ENCODE measurements around the gene OPCML. TPM values are rescaled to one million over a fixed set of nuclear protein-coding genes. Genes with fewer than 3 reads are reported as not detected.
A peak's percentile ranks its signal among the peaks of the same experiment; 100 is the strongest.

The OPCML gene
- total RNA-seq, 4 donors from 2014 or later = not detected

- TF ChIP-seq POLR2AphosphoS5 (IDR thresholded peaks at IDR 0.05) (no peak), CTCF (IDR thresholded peaks at IDR 0.05) (no peak), EP300 (IDR thresholded peaks at IDR 0.05; ENCODE audit: low read depth) (no peak)
- Histone ChIP-seq H3K4me1 (peaks cover 0 to 6% (median 0%) of the 10 kb centered on the region in 4 donors), H3K27me3 (peaks cover 13% of the 10 kb centered on the region), H3K36me3 (no peaks in the 10 kb centered on the region), H3K4me3 (no peak overlapping the region), H3K9me3 (no peaks in the 10 kb centered on the region), H3K27ac (no peak overlapping the region)
- DNase-seq = peak; percentile 12
- WGBS, 2 donors (ENCODE audit: low coverage in 1 of 2) = 55 to 64% methylated on average over 8 to 12 of the region's 12 CpGs
- intact Hi-C loops (cut with DNase I; ENCODE audit: low total_unique reads) = no loop called here
- in situ Hi-C loops (cut with MboI; ENCODE audit: low pct_ligation_motif_present in 1 of 4, low pct_unique_long_range_greater_than_20kb in 1 of 4, low sequenced_read_pairs in 3 of 4) = no loop called here
These were observed 370.1 kb downstream of the OPCML start for GRCh38 chr11:133162227-133162626.

GRCh38 chr11:133160754-133161153 is 371.5 kb downstream of the OPCML start:
- Histone ChIP-seq H3K4me1 (peaks cover 0 to 6% (median 0%) of the 10 kb centered on the region in 4 donors), H3K9me3 (no peaks in the 10 kb centered on the region), H3K27me3 (peaks cover 19% of the 10 kb centered on the region), H3K4me3 (no peak overlapping the region), H3K36me3 (no peaks in the 10 kb centered on the region), H3K27ac (no peak overlapping the region)
- WGBS, 2 donors (ENCODE audit: low coverage in 1 of 2) = 74% methylated on average over 7 of the region's 7 CpGs; no CpG with 5 or more reads in 1 of the 2 donors
- intact Hi-C loops (cut with DNase I; ENCODE audit: low total_unique reads) = no loop called here
- no peak for DNase-seq
- in situ Hi-C loops (cut with MboI; ENCODE audit: low pct_ligation_motif_present in 1 of 4, low pct_unique_long_range_greater_than_20kb in 1 of 4, low sequenced_read_pairs in 3 of 4) = no loop called here
- TF ChIP-seq CTCF (IDR thresholded peaks at IDR 0.05) (no peak), POLR2AphosphoS5 (IDR thresholded peaks at IDR 0.05) (no peak), EP300 (IDR thresholded peaks at IDR 0.05; ENCODE audit: low read depth) (no peak), POLR2A (IDR thresholded peaks at IDR 0.05) (no peak)

GRCh38 chr11:133156986-133157745 is 375.1 kb downstream of the OPCML start:
- Histone ChIP-seq H3K9me3 (no peaks in the 10 kb centered on the region), H3K27ac (no peak overlapping the region), H3K36me3 (no peaks in the 10 kb centered on the region), H3K27me3 (peaks cover 34% of the 10 kb centered on the region), H3K4me1 (no peaks in the 10 kb centered on the region), H3K4me3 (no peak overlapping the region)
- intact Hi-C loops (cut with DNase I; ENCODE audit: low total_unique reads) = no loop called here
- DNase-seq = no peak
- in situ Hi-C loops (cut with MboI; ENCODE audit: low pct_ligation_motif_present in 1 of 4, low pct_unique_long_range_greater_than_20kb in 1 of 4, low sequenced_read_pairs in 3 of 4) = no loop called here
- 42 to 69% methylated on average over 9 to 17 of the region's 17 CpGs for WGBS, 2 donors (ENCODE audit: low coverage in 1 of 2)
- TF ChIP-seq CTCF (IDR thresholded peaks at IDR 0.05) = no peak
- no peak for TF ChIP-seq POLR2A (IDR thresholded peaks at IDR 0.05)
- no peak for TF ChIP-seq EP300 (IDR thresholded peaks at IDR 0.05; ENCODE audit: low read depth)

GRCh38 chr11:133154781-133155180 is 377.5 kb downstream of the OPCML start:
- Histone ChIP-seq H3K4me3 (no peak overlapping the region), H3K4me1 (no peaks in the 10 kb centered on the region), H3K27ac (no peak overlapping the region), H3K36me3 (no peaks in the 10 kb centered on the region), H3K9me3 (no peaks in the 10 kb centered on the region), H3K27me3 (peaks cover 34% of the 10 kb centered on the region)
- in situ Hi-C loops (cut with MboI; ENCODE audit: low pct_ligation_motif_present in 1 of 4, low pct_unique_long_range_greater_than_20kb in 1 of 4, low sequenced_read_pairs in 3 of 4) (no loop called here), intact Hi-C loops (cut with DNase I; ENCODE audit: low total_unique reads) (no loop called here)
- DNase-seq = no peak
- WGBS, 2 donors (ENCODE audit: low coverage in 1 of 2) = 34 to 44% methylated on average over 4 of the region's 4 CpGs
- TF ChIP-seq POLR2AphosphoS5 (IDR thresholded peaks at IDR 0.05) (no peak), CTCF (IDR thresholded peaks at IDR 0.05) (no peak), POLR2A (IDR thresholded peaks at IDR 0.05) (no peak), EP300 (IDR thresholded peaks at IDR 0.05; ENCODE audit: low read depth) (no peak)

Measured in transverse colon (tissue), 4 donors.